HCT116 (cell line): ENCODE data around the gene RHBDL3. TPM values are rescaled to one million over a fixed set of nuclear protein-coding genes. Genes with fewer than 3 reads are reported as not detected.

Source experiments
- ATAC-seq: fragments of 200-7000 bp; cut with Tn5 transposase; 2 replicates; pipeline ENCODE4 v1.9.1; 2020; ENCODE audit warnings: mild to moderate bottlenecking, moderate library complexity
- BruUV-seq: library from RNA; stranded (reverse); fragments of 400-500 nt; replicated peaks from 2 replicates; lab custom pipeline; 2021; lab: Mats Ljungman, UMichigan
- CTCF ChIA-PET: fragments of 300-600 bp; sonication (Branson Sonifier 250); formaldehyde crosslinking; loops from one replicate; lab custom pipeline; 2021; ENCODE audit warnings: antibody characterized with exemption; lab: Charles Lee
- POLR2A ChIA-PET: fragments of 300-600, 350-600 bp; sonication (Branson Sonifier 250); formaldehyde crosslinking; loops from one replicate; lab custom pipeline; 2021; ENCODE audit warnings: antibody characterized with exemption; lab: Charles Lee
- RAD21 ChIA-PET, 2 experiments: fragments of 300-600 bp; sonication (Branson Sonifier 250); formaldehyde crosslinking; loops; one replicate each; lab custom pipeline; 2023; ENCODE audit warnings: low total read pairs in 2 of 2; ENCODE audit not compliant: uncharacterized antibody in 2 of 2, unreplicated experiment in 2 of 2, low non-redundant PET in 1 of 2; lab: Charles Lee
- DNase-seq: peaks from one replicate; pipeline ENCODE4 v3.0.0-alpha.2; 2010; ENCODE audit warnings: low read depth, low spot score
- H2AFZ ChIP-seq: fragments of 200-600 bp; shearing (Covaris generic), sonication (generic); 2 replicates; pipeline ENCODE4 v1.6.1; 2017; ENCODE audit warnings: low read depth, mixed run types, mixed read lengths, antibody characterized with exemption, low read length; ENCODE audit not compliant: poor library complexity, severe bottlenecking
- H3K27ac ChIP-seq: 2 replicates; pipeline ENCODE4 v1.5.1; 2012; ENCODE audit warnings: low read depth, low read length
- H3K27me3 ChIP-seq: fragments of 200-600 bp; sonication (generic); 2 replicates; pipeline ENCODE4 v1.6.1; 2016; ENCODE audit warnings: mixed run types, low read length, mixed read lengths; ENCODE audit not compliant: insufficient read depth
- H3K36me3 ChIP-seq, 2 experiments: fragments of 200-500 bp in 1 of 2; fragments of 200-600 bp in 1 of 2; sonication (Bioruptor generic) in 1 of 2; sonication (generic) in 1 of 2; 2 replicates each; pipeline versions ENCODE4 v1.5.1 to v1.6.1; 2014 to 2016; ENCODE audit warnings: low read length in 2 of 2, inconsistent platforms in 1 of 2, mixed read lengths in 1 of 2, mixed run types in 1 of 2; ENCODE audit not compliant: insufficient read depth in 2 of 2, control insufficient read depth in 1 of 2
- H3K4me1 ChIP-seq, 2 experiments: fragments of 200-600 bp in 1 of 2; sonication (generic) in 1 of 2; 2 replicates each; pipeline versions ENCODE4 v1.5.1 to v1.6.1; 2012 to 2017; ENCODE audit warnings: low read length in 2 of 2, inconsistent platforms in 1 of 2, mild to moderate bottlenecking in 1 of 2, mixed read lengths in 1 of 2, mixed run types in 1 of 2, moderate library complexity in 1 of 2; ENCODE audit not compliant: insufficient read depth in 2 of 2, control insufficient read depth in 1 of 2
- H3K4me2 ChIP-seq: fragments of 200-600 bp; sonication (generic); 2 replicates; pipeline ENCODE4 v1.6.1; 2017; ENCODE audit warnings: mixed run types, low read length, mixed read lengths
- H3K4me3 ChIP-seq, 2 experiments: fragments of 200-600 bp in 1 of 2; sonication (generic) in 1 of 2; replicated peaks in 1 of 2; 2 replicates each; pipeline ENCODE4 v1.5.1; 2011 to 2016; ENCODE audit warnings: low read length in 2 of 2, control low read depth in 1 of 2, low read depth in 1 of 2, mild to moderate bottlenecking in 1 of 2, mixed read lengths in 1 of 2, mixed run types in 1 of 2
- H3K79me2 ChIP-seq: fragments of 200-600 bp; sonication (generic); 2 replicates; pipeline ENCODE4 v1.6.1; 2017; ENCODE audit warnings: mild to moderate bottlenecking, mixed run types, low read length, moderate library complexity, mixed read lengths; ENCODE audit not compliant: insufficient read depth
- H3K9ac ChIP-seq: fragments of 200-600 bp; sonication (generic); 2 replicates; pipeline ENCODE4 v1.6.1; 2016; ENCODE audit warnings: low read length, mixed read lengths
- H3K9me2 ChIP-seq: fragments of 200-600 bp; sonication (generic), shearing (Covaris generic); 2 replicates; pipeline ENCODE4 v1.6.1; 2017; ENCODE audit warnings: mixed run types, mild to moderate bottlenecking, moderate library complexity; ENCODE audit not compliant: insufficient read depth
- H3K9me3 ChIP-seq, 2 experiments: fragments of 200-500 bp in 1 of 2; fragments of 200-600 bp in 1 of 2; sonication (Bioruptor generic) in 1 of 2; sonication (generic) in 1 of 2; 2 replicates each; pipeline ENCODE4 v1.6.1; 2014 to 2017; ENCODE audit warnings: low read length in 2 of 2, mixed read lengths in 2 of 2, inconsistent platforms in 1 of 2, low read depth in 1 of 2, mild to moderate bottlenecking in 1 of 2, mixed run types in 1 of 2, moderate library complexity in 1 of 2; ENCODE audit not compliant: control insufficient read depth in 1 of 2, insufficient read depth in 1 of 2
- H4K20me1 ChIP-seq: fragments of 200-600 bp; sonication (generic), shearing (Covaris generic); 2 replicates; pipeline ENCODE4 v1.6.1; 2017; ENCODE audit warnings: mixed run types, mild to moderate bottlenecking, moderate library complexity; ENCODE audit not compliant: insufficient read depth
- CEBPB ChIP-seq: IDR thresholded peaks from 2 replicates; pipeline ENCODE4 v1.6.1; 2012; ENCODE audit warnings: low read depth
- EGR1 ChIP-seq: IDR thresholded peaks from 2 replicates; pipeline ENCODE4 v1.6.1; 2012; ENCODE audit warnings: low read depth
- EZH2 ChIP-seq: fragments of 200-600 bp; sonication (generic); IDR thresholded peaks from 2 replicates; pipeline ENCODE4 v1.6.1; 2017; ENCODE audit warnings: antibody characterized with exemption, mixed run types
- EZH2phosphoT487 ChIP-seq: fragments of 200-600 bp; IDR thresholded peaks from 2 replicates; pipeline ENCODE4 v1.6.1; 2018; ENCODE audit warnings: antibody characterized with exemption, borderline replicate concordance
- FOSL1 ChIP-seq: IDR thresholded peaks from 2 replicates; pipeline ENCODE4 v1.6.1; 2012; ENCODE audit warnings: low read depth
- JUND ChIP-seq: IDR thresholded peaks from 2 replicates; pipeline ENCODE4 v1.6.1; 2012
- POLR2AphosphoS5 ChIP-seq: IDR thresholded peaks from 2 replicates; pipeline ENCODE4 v1.6.1; 2011; ENCODE audit warnings: mild to moderate bottlenecking, low read depth, low read length, moderate library complexity
- SIN3A ChIP-seq: IDR thresholded peaks from 2 replicates; pipeline ENCODE4 v1.6.1; 2012; ENCODE audit warnings: low read depth
- SRF ChIP-seq: IDR thresholded peaks from 2 replicates; pipeline ENCODE4 v1.6.1; 2012; ENCODE audit warnings: low read depth
- YY1 ChIP-seq: IDR thresholded peaks from 2 replicates; pipeline ENCODE4 v1.6.1; 2011; ENCODE audit warnings: low read length, low read depth, moderate library complexity, mild to moderate bottlenecking; ENCODE audit not compliant: insufficient replicate concordance; ENCODE audit errors: extremely low read depth
- ZFX ChIP-seq: fragments of 450-650 bp; IDR thresholded peaks from 2 replicates; pipeline ENCODE4 v1.6.1; 2017
- ZNF274 ChIP-seq: fragments of 200-500 bp; sonication (Bioruptor generic); IDR thresholded peaks from 2 replicates; pipeline ENCODE4 v1.6.1; 2014; ENCODE audit warnings: mild to moderate bottlenecking, low read depth, low read length, inconsistent platforms
- intact Hi-C: fragments of 100-400 bp; cut with micrococcal nuclease; formaldehyde crosslinking; loops from 2 replicates; pipeline ENCODE4 v1.10.0; 2022
- total RNA-seq: library from RNA; stranded (reverse); gene quantifications from one replicate; pipeline ENCODE4 v1.2.1, GENCODE V29; 2021; ENCODE audit not compliant: unreplicated experiment
- TF ChIP-seq, protein P1 (sequence below), 3 experiments: fragments of 200-600 bp in 1 of 3; sonication (generic) in 1 of 3; IDR thresholded peaks in 2 of 3; conservative IDR thresholded peaks in 1 of 3; 2 replicates each; pipeline ENCODE4 v1.5.1; 2012 to 2017; ENCODE audit warnings: low read depth in 2 of 3, low read length in 2 of 3, antibody characterized with exemption in 1 of 3, borderline replicate concordance in 1 of 3, control low read depth in 1 of 3, mild to moderate bottlenecking in 1 of 3, mixed read lengths in 1 of 3, mixed run types in 1 of 3, moderate library complexity in 1 of 3; ENCODE audit not compliant: insufficient read depth in 1 of 3
- TF ChIP-seq, protein P2 (sequence below): IDR thresholded peaks from 2 replicates; pipeline ENCODE4 v1.6.1; 2012

RHBDL3 gene
- total RNA-seq, 1 experiment from 2014 or later = 4.0 TPM

GRCh38 chr17:32269377-32269776 lies 3.7 kb downstream of the RHBDL3 start:
- H2AFZ ChIP-seq = no peak overlapping the region
- H3K27me3 ChIP-seq = no peaks in the 10 kb centered on the region; the same call in 1 of the 2 replicates
- no peaks in the 10 kb centered on the region for H3K36me3 ChIP-seq
- no peak overlapping the region for H3K4me3 ChIP-seq
- H3K4me1 ChIP-seq = peaks cover 4 to 52% of the 10 kb centered on the region in 2 experiments; a peak in 3 of 4 replicates
- no peak for DNase-seq
- ChIA-PET RAD21 (no interaction called here), POLR2A (interaction anchor here (0.7 kb wide), 1 partner anchor 340 kb away, joined by 6 read pairs; no protein-coding TSS in a partner anchor), CTCF (no interaction called here)
- no peaks in the 10 kb centered on the region for H3K9me3 ChIP-seq
- H3K9ac ChIP-seq = no peak overlapping the region
- intact Hi-C loops = no loop called here
- TF ChIP-seq SRF (no peak), CEBPB (no peak), FOSL1 (no peak), ZFX (no peak), EZH2phosphoT487 (no peak), EGR1 (no peak), JUND (no peak), YY1 (no peak), ZNF274 (no peak), SIN3A (no peak), EZH2 (no peak), POLR2AphosphoS5 (no peak)
- TF ChIP-seq, protein P1, sequence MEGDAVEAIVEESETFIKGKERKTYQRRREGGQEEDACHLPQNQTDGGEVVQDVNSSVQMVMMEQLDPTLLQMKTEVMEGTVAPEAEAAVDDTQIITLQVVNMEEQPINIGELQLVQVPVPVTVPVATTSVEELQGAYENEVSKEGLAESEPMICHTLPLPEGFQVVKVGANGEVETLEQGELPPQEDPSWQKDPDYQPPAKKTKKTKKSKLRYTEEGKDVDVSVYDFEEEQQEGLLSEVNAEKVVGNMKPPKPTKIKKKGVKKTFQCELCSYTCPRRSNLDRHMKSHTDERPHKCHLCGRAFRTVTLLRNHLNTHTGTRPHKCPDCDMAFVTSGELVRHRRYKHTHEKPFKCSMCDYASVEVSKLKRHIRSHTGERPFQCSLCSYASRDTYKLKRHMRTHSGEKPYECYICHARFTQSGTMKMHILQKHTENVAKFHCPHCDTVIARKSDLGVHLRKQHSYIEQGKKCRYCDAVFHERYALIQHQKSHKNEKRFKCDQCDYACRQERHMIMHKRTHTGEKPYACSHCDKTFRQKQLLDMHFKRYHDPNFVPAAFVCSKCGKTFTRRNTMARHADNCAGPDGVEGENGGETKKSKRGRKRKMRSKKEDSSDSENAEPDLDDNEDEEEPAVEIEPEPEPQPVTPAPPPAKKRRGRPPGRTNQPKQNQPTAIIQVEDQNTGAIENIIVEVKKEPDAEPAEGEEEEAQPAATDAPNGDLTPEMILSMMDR (IDR thresholded peaks at IDR 0.05 in 2 of 3, conservative IDR thresholded peaks at IDR 0.05 in 1 of 3; ENCODE audit: borderline replicate concordance in 1 of 3, insufficient read depth in 1 of 3, low read depth in 2 of 3, low read length in 2 of 3) = no peak
- TF ChIP-seq, protein P2, sequence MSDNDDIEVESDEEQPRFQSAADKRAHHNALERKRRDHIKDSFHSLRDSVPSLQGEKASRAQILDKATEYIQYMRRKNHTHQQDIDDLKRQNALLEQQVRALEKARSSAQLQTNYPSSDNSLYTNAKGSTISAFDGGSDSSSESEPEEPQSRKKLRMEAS = no peak
- H4K20me1 ChIP-seq = no peaks in the 10 kb centered on the region
- ATAC-seq = no peak
- no peak overlapping the region for H3K4me2 ChIP-seq
- no peak overlapping the region for H3K27ac ChIP-seq
- no peaks in the 10 kb centered on the region for H3K9me2 ChIP-seq
- no TSS peak for BruUV-seq
- no peaks in the 10 kb centered on the region for H3K79me2 ChIP-seq
